Measurements from ENCODE around the gene SEMA7A.

SEMA7A gene

GRCh38 chr15:74451861-74452835 is 18.4 kb upstream of the SEMA7A start:
- DNase-seq = no peak

- DNase-seq = no peak
These were observed 17.6 kb upstream of the SEMA7A start for GRCh38 chr15:74451322-74451721.

DNA sequence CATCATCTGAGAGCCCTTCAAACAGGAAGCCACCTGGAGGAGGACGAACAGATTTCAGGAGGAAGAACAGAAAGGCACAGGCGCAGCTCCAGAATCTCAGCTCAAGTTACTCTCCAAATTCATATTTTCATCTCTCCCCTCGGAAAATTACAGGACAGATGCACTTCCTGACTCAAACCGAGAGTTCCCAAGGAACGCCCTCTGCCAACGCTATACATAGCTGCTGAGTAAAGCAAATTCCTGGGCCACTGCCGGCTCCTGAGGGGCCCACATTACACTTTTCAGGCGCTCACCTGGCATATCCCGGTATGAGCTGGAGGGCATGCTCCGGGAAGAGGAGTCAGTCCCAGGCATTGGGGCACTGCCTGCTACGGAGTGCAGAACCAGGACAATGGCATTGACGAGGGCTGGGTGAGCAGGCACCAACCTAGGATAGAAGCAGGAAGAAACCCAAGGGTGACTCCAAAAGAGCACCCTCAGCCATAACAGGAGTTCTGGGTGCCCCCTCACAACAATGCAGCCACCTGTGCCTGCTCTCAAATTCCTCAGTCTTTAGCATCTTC is 16.0 kb upstream of the SEMA7A start:
- DNase-seq = no peak

GRCh38 chr15:74449095-74449494 is 15.3 kb upstream of the SEMA7A start:
- no peak for DNase-seq

GRCh38 chr15:74445816-74446763 is 12.3 kb upstream of the SEMA7A start:
- DNase-seq = no peak

DNA sequence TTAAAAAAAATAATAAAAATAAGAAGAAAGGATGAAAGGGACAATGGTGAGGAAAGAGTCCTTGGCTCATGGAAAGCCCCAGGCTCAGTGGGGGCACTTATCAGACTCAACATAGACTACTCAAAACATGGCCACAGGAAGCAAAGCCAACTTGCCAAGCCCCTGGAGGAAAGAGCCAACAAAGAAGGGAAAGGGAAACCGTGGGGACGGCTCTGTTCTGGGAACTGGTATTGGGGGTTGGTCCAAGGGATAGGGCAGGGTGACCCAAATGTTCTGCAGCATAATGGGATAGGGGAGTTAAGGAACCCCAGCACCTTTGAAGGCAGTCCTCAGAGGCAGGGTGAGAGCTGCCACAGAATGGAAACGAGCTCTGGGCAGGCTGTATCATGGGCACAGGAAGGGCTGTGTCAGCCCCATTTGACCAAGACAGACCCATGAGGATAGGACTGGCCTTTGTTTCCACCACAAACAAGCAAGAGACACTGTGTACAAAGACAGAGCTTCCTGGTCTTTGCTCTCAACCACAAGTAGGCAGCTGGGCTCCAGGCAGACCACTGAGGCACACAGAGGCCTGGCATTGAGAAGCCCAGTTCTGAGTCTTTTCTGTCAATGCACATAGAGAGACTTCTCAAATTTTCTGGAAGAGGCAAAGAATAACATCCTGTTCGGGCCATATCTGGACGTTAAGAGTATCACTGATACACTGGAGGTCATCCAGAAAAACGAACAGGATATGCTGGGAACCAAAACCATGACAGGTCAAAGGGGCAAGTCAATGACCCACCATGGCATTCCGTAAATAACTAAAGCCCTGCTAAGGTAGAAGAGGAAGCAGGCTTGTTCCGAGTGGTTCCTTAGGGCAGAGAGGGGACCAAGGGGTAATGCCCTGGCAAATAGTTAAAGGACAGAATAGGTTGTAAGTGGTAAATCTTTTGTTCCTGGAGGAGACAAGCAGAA is 10.6 kb upstream of the SEMA7A start:
- no peak for DNase-seq

DNA sequence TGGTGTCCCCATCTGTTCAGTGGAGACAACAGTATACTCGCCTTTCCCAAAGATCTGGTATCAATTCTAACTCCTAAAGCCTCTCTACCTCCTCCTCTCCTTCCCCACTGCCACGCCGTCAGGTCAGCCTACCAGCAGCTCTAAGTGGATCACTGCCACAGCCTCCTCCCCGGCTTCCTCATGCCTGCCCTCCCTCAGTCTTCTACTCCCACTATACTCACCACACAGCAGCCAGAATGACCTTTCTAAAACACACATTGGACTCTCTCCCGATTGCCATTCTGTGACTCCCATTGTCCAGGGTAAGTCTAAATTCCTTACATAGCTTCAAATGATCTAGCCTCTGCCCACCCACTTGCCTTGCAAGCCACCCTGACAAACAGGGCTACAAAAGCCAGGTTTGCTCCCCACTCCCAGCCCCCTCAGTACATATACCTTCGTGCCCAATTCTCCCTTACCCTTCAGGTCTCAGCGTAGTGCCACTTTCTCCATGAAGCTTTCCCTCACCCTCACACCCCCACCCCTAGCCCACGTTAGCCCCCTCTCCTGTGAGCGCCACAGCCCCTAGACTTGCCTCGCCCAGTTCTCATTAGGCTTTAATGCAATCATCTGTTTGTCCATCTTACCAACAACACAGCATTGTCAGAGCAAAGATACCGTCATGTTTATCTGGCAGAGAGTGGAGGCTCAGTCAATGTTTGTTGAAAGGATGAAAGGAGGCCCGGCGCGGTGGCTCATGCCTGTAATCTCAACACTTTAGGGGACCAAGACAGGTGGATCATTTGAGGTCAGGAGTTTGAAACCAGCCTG is 9.5 kb upstream of the SEMA7A start:
- no peak for DNase-seq

- DNase-seq = no peak
These were observed 8.8 kb upstream of the SEMA7A start for GRCh38 chr15:74442604-74443003.

- no peak for DNase-seq
These were observed 8.3 kb upstream of the SEMA7A start for GRCh38 chr15:74442063-74442462.

GRCh38 chr15:74441248-74441941 is 7.6 kb upstream of the SEMA7A start:
- no peak for DNase-seq

GRCh38 chr15:74438721-74439316 is 5.1 kb upstream of the SEMA7A start:
- peak; percentile 48 for DNase-seq

DNA sequence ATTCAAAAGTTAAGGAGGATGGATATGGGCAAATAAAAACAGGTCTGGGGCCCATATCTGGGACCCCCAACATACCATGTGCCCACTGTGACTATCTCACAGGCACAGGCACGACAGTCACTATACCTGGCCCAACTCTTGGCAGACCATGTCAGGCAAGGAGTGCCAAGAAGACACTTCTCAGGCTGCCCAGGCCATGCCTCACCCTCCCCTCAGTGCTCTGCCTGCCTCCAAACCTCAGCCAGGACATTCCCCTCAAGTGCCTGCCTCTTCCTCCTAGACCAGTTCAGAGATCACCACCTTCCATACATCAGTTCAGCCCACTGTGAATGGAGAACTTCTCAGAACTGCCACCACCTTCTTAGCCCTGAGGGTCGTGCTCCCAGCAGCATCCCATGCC is 4.4 kb upstream of the SEMA7A start:
- DNase-seq = no peak

- DNase-seq = no peak
These were observed 742 bp upstream of the SEMA7A start for GRCh38 chr15:74434263-74435136.

DNA sequence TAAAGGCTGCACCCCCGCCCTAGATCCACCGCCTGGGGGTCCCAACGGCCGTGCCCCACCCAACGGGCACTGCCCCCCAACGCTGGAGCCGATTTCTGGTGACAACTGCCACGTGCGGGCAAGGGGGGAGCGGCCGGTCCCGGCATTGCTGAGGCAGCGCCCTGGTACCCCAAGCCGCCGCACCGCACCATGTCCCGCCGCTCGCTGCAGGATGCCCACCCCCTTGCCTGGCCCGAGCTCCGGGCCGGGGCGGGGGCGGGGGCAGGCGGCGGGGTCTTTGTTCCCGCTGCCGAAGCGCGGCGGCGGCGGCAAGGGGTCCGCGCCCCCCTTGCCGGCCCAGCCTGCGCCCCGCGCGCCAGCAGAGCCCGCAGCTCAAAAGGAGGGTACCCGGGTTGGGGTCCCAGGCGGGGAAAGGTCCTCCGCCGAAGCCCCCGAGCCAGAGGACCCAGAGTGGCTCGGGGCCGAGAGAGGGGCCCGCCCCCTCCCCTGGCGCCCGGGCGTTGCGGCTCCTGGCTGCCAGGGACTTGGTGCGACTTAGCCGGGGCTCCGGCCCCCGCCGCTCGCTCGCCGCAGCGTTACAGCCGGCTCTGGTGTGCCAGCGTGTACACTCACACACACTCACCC is 678 bp downstream of the SEMA7A start:
- DNase-seq = no peak

GRCh38 chr15:74432271-74432967 is 1.3 kb downstream of the SEMA7A start:
- no peak for DNase-seq

DNA sequence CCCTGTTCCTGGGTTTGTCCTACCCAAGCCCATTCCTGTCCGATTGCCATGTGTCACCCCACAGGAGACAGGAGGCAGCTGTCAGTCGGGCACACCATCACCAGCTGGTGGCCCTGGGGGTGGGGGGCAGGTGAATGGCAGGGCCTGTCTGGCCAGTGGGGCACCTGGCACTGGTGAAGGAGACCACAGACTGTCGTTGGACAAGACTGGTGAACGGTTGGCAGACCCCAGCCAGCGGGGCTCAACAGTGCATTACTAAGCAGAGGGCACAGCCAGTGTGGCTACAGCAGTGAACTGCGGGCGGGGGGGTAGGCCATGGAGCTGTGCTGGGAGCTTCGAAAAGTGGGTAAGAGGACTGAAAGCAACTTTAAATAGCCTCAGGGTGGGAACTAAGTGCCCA is 2.1 kb downstream of the SEMA7A start:
- DNase-seq = no peak

DNA sequence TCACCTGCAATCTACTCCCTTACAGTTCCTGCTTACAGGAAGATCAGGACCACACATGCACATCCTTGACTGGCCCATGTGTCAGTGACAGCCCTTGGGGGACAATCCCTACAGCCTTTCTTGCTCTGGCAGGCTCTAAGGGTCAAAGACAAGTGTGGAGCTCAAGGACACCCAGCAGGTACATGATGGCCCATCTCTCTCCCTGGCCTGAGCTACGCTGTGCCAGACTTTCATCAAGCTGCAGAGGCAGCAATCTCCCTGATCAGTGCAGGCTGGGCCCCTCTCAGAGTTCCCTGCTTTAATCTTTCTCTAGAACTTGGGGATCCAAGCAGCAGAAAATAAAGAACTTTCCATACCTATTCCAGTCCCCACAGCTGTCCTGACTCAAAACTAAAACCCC is 2.6 kb downstream of the SEMA7A start:
- no peak for DNase-seq

GRCh38 chr15:74430510-74430951 is 3.2 kb downstream of the SEMA7A start:
- no peak for DNase-seq

Measured in COR-L47 (cell line).